GM19463 (cell line): ENCODE data around the gene HOXD4.
A peak's percentile ranks its signal among the peaks of the same experiment; 100 is the strongest.

Source experiments
- ATAC-seq: cut with Tn5 transposase; IDR thresholded peaks from one replicate; pipeline ENCODE4 v1.9.1; 2021; ENCODE audit warnings: mild to moderate bottlenecking, moderate library complexity; ENCODE audit not compliant: unreplicated experiment

HOXD4 gene

GRCh38 chr2:176139661-176140512 lies 11.5 kb upstream of the HOXD4 start:
- ATAC-seq = no peak

GRCh38 chr2:176140513-176141317 lies 10.6 kb upstream of the HOXD4 start:
- ATAC-seq = peak; percentile 96

- ATAC-seq = no peak
Observed at GRCh38 chr2:176142281-176142680, 9.1 kb upstream of the HOXD4 start.

GRCh38 chr2:176145085-176145969 lies 6.0 kb upstream of the HOXD4 start:
- ATAC-seq = no peak

- ATAC-seq = no peak
Observed at GRCh38 chr2:176146101-176146500, 5.2 kb upstream of the HOXD4 start.

- ATAC-seq = no peak
Observed at GRCh38 chr2:176146645-176147044, 4.7 kb upstream of the HOXD4 start.

- ATAC-seq = no peak
Observed at GRCh38 chr2:176147210-176147799, 4.0 kb upstream of the HOXD4 start.

GRCh38 chr2:176147800-176148496 lies 3.4 kb upstream of the HOXD4 start:
- ATAC-seq = no peak

- ATAC-seq = no peak
Observed at GRCh38 chr2:176148751-176149421, 2.5 kb upstream of the HOXD4 start.

- no peak for ATAC-seq
Observed at GRCh38 chr2:176149481-176149938, 1.8 kb upstream of the HOXD4 start.

- no peak for ATAC-seq
Observed at GRCh38 chr2:176149939-176150583, 1.3 kb upstream of the HOXD4 start.

GRCh38 chr2:176150584-176151441 lies 537 bp upstream of the HOXD4 start:
- ATAC-seq = no peak

GRCh38 chr2:176152350-176153181 lies 1.2 kb downstream of the HOXD4 start:
- ATAC-seq = no peak

- ATAC-seq = no peak
Observed at GRCh38 chr2:176154576-176155252, 3.4 kb downstream of the HOXD4 start.

- ATAC-seq = no peak
Observed at GRCh38 chr2:176155356-176156044, 4.2 kb downstream of the HOXD4 start.

GRCh38 chr2:176156301-176156806 lies 5.0 kb downstream of the HOXD4 start:
- ATAC-seq = no peak
